Activated T-helper 9 cell treated with anti-CD3 and anti-CD28 coated beads, Interleukin-2, amount 50 U/mL, for 16 hours (primary cell): ENCODE data around the gene NHERF1.

ENCODE experiments used
- DNase-seq: peaks from one replicate; pipeline ENCODE4 v3.0.0-alpha.2; 2020; ENCODE audit warnings: low read depth

The NHERF1 gene

GRCh38 chr17:74785096-74785980 is 36.9 kb downstream of the NHERF1 start:
- no peak for DNase-seq

GRCh38 chr17:74785981-74786360 is 37.5 kb downstream of the NHERF1 start:
- no peak for DNase-seq

GRCh38 chr17:74786431-74787055 is 38.1 kb downstream of the NHERF1 start:
- DNase-seq, result no peak

- DNase-seq, result no peak
Measured at GRCh38 chr17:74790161-74791058, 42.0 kb downstream of the NHERF1 start.

GRCh38 chr17:74792586-74793105 is 44.2 kb downstream of the NHERF1 start:
- no peak for DNase-seq

GRCh38 chr17:74795327-74796020 is 47.0 kb downstream of the NHERF1 start:
- DNase-seq, result no peak

- no peak for DNase-seq
Measured at GRCh38 chr17:74796211-74796610, 47.8 kb downstream of the NHERF1 start.

GRCh38 chr17:74796866-74797265 is 48.4 kb downstream of the NHERF1 start:
- no peak for DNase-seq

GRCh38 chr17:74797824-74798223 is 49.4 kb downstream of the NHERF1 start:
- no peak for DNase-seq

GRCh38 chr17:74798239-74798707 is 49.8 kb downstream of the NHERF1 start:
- DNase-seq, result no peak

- no peak for DNase-seq
Measured at GRCh38 chr17:74799097-74799496, 50.7 kb downstream of the NHERF1 start.

- no peak for DNase-seq
Measured at GRCh38 chr17:74800531-74800930, 52.1 kb downstream of the NHERF1 start.

- DNase-seq, result no peak
Measured at GRCh38 chr17:74801896-74802295, 53.5 kb downstream of the NHERF1 start.

- no peak for DNase-seq
Measured at GRCh38 chr17:74803388-74803930, 55.0 kb downstream of the NHERF1 start.

GRCh38 chr17:74803971-74804370 is 55.5 kb downstream of the NHERF1 start:
- no peak for DNase-seq

- DNase-seq, result no peak
Measured at GRCh38 chr17:74804683-74805082, 56.3 kb downstream of the NHERF1 start.

- DNase-seq, result no peak
Measured at GRCh38 chr17:74805591-74805991, 57.2 kb downstream of the NHERF1 start.

GRCh38 chr17:74806334-74806733 is 57.9 kb downstream of the NHERF1 start:
- DNase-seq, result no peak

GRCh38 chr17:74807441-74807840 is 59.0 kb downstream of the NHERF1 start:
- no peak for DNase-seq

- DNase-seq, result no peak
Measured at GRCh38 chr17:74807925-74808324, 59.5 kb downstream of the NHERF1 start.
